Osteocyte (in vitro differentiated cells): Measurements from ENCODE around the gene EPAS1. TPM values are rescaled to one million over a fixed set of nuclear protein-coding genes. Genes with fewer than 3 reads are reported as not detected.

Experiments used
- DNase-seq: peaks from one replicate; pipeline ENCODE4 v3.0.0; 2021; ENCODE audit warnings: mixed read lengths; ENCODE audit not compliant: unreplicated experiment; ENCODE audit errors: extremely low spot score
- H3K27ac Mint-ChIP-seq: one replicate; pipeline ENCODE4 v1.8.0; 2021; ENCODE audit warnings: mild to moderate bottlenecking, mixed read lengths; ENCODE audit not compliant: unreplicated experiment
- H3K27me3 Mint-ChIP-seq: one replicate; pipeline ENCODE4 v1.8.0; 2021; ENCODE audit warnings: mixed read lengths; ENCODE audit not compliant: unreplicated experiment
- H3K36me3 Mint-ChIP-seq: one replicate; pipeline ENCODE4 v1.8.0; 2021; ENCODE audit warnings: mixed read lengths; ENCODE audit not compliant: unreplicated experiment
- H3K4me1 Mint-ChIP-seq: one replicate; pipeline ENCODE4 v1.8.0; 2021; ENCODE audit warnings: mixed read lengths; ENCODE audit not compliant: unreplicated experiment
- H3K4me3 Mint-ChIP-seq: one replicate; pipeline ENCODE4 v1.8.0; 2021; ENCODE audit warnings: mild to moderate bottlenecking, moderate library complexity, mixed read lengths; ENCODE audit not compliant: unreplicated experiment
- H3K9me3 Mint-ChIP-seq: one replicate; pipeline ENCODE4 v1.8.0; 2021; ENCODE audit warnings: mixed read lengths; ENCODE audit not compliant: unreplicated experiment
- total RNA-seq: library from RNA; stranded (reverse); gene quantifications from 2 replicates; pipeline ENCODE4 v1.2.1, GENCODE V29; 2021
- TF ChIP-seq, protein P1 (sequence below): fragments of 200-600 bp; sonication (generic); IDR thresholded peaks from 2 replicates; pipeline ENCODE4 v1.5.0; 2021; ENCODE audit warnings: antibody characterized with exemption, mild to moderate bottlenecking, moderate library complexity

EPAS1 gene
- total RNA-seq, 1 donor from 2014 or later: 14.1 TPM

DNA sequence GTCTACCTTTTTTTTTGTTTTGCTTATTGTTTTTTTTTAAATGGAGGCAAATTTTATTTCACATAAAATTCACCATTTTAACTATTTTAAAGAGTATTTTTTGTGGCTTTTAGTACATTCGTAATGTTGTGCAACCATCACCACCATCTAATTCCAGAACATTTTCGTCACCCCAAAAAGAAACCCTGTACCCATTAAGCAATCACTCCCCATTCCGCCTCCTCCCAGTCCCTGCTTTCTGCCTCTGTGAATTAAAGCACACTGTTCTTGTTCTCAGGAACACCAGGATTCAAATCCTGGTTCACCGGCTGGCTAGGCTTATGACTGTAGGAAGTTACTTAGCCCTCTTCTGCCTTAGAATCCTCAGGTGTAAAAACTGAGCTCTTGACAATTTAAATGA, 36.9 kb upstream of the EPAS1 start:
- no peak for DNase-seq
- Mint-ChIP-seq H3K27ac (no peak overlapping the region), H3K27me3 (peaks cover 20% of the 10 kb centered on the region), H3K36me3 (no peaks in the 10 kb centered on the region), H3K4me1 (peaks cover 9% of the 10 kb centered on the region), H3K4me3 (no peak overlapping the region), H3K9me3 (no peaks in the 10 kb centered on the region)
- TF ChIP-seq, protein P1, sequence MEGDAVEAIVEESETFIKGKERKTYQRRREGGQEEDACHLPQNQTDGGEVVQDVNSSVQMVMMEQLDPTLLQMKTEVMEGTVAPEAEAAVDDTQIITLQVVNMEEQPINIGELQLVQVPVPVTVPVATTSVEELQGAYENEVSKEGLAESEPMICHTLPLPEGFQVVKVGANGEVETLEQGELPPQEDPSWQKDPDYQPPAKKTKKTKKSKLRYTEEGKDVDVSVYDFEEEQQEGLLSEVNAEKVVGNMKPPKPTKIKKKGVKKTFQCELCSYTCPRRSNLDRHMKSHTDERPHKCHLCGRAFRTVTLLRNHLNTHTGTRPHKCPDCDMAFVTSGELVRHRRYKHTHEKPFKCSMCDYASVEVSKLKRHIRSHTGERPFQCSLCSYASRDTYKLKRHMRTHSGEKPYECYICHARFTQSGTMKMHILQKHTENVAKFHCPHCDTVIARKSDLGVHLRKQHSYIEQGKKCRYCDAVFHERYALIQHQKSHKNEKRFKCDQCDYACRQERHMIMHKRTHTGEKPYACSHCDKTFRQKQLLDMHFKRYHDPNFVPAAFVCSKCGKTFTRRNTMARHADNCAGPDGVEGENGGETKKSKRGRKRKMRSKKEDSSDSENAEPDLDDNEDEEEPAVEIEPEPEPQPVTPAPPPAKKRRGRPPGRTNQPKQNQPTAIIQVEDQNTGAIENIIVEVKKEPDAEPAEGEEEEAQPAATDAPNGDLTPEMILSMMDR: no peak

DNA sequence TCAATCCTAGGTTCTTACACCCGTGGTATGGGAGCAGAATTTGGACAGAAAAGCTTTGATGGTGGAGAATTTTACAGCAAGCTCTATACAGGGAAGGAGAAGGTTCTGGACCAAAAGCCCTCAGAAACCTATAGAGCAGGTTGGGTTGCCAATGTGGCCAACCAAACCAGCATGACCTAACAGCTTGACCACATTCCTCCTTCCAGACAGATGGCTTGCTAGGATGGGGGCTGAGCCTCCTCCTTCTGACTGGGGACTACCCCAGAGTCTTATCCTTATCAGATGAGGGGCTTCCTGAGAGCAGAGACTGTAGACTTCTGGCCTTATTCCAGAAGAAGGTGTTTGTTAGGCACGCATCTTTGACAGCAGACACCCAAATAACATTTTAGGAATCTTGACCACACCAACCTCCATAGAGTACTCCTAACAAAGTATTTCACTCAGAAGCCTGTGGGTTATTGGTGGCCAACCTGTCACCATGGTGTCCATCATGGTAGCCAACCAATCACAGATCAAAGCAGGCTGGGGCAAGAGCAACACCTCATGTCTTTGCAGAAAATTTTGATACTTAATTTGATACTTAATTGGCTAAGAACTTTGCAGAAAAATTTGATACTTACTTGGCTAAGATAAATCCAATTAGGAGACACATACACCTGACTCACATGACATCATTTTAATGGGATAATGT, 34.8 kb upstream of the EPAS1 start:
- TF ChIP-seq, protein P1: no peak
- H3K27me3 Mint-ChIP-seq: peaks cover 25% of the 10 kb centered on the region

DNA sequence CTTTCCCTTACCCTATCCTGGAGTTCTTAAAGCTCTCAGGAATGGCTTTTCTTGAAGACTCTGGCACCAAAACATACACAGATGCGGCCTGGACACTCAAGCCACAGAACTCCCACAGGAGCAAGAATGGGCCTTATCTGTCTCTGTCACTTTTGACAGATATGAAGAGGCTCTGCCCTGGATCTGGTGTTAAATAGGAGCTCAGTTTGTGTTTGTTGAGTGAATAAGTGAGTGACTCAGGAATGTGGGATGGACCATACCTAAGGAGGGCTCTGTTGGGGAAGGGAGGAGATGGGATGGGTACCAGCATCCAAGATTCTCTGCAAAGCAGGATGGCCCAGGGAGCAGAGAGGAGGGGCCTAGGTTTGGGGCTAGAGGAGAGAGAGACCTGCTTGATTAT, 33.9 kb upstream of the EPAS1 start:
- Mint-ChIP-seq H3K27ac (no peak overlapping the region), H3K36me3 (no peaks in the 10 kb centered on the region), H3K27me3 (peaks cover 25% of the 10 kb centered on the region), H3K4me3 (no peak overlapping the region), H3K4me1 (peaks cover 21% of the 10 kb centered on the region), H3K9me3 (no peaks in the 10 kb centered on the region)
- TF ChIP-seq, protein P1: no peak
- DNase-seq: no peak

More for the DNA sequence above, 34.8 kb upstream of the EPAS1 start:
- DNase-seq: no peak
- H3K4me3 Mint-ChIP-seq: no peak overlapping the region
- H3K9me3 Mint-ChIP-seq: no peaks in the 10 kb centered on the region
- no peak overlapping the region for H3K27ac Mint-ChIP-seq
- no peaks in the 10 kb centered on the region for H3K36me3 Mint-ChIP-seq
- H3K4me1 Mint-ChIP-seq: peaks cover 14% of the 10 kb centered on the region

DNA sequence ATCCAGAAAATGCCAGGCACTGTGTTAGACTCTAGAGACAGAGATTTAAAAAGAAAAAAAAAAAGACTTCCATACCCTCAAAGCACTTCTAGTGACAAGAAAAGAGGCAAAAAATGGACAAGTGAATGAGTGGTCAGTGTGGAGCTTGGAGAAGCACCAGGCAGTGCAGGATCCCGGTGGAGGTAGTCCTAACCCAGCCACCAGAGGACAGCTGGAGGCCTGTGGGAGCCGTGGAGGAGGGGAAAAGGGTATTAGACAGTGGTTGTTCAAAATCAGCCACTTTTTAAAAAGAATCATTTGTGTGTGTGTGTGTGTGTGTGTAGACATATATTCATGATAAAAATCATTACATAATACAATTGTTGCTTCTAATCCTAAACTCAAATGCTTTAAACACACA, 32.8 kb upstream of the EPAS1 start:
- TF ChIP-seq, protein P1: no peak
- peaks cover 25% of the 10 kb centered on the region for H3K27me3 Mint-ChIP-seq
- H3K4me3 Mint-ChIP-seq: no peak overlapping the region
- H3K9me3 Mint-ChIP-seq: no peaks in the 10 kb centered on the region
- no peaks in the 10 kb centered on the region for H3K36me3 Mint-ChIP-seq
- no peak for DNase-seq
- H3K27ac Mint-ChIP-seq: no peak overlapping the region
- peaks cover 21% of the 10 kb centered on the region for H3K4me1 Mint-ChIP-seq

DNA sequence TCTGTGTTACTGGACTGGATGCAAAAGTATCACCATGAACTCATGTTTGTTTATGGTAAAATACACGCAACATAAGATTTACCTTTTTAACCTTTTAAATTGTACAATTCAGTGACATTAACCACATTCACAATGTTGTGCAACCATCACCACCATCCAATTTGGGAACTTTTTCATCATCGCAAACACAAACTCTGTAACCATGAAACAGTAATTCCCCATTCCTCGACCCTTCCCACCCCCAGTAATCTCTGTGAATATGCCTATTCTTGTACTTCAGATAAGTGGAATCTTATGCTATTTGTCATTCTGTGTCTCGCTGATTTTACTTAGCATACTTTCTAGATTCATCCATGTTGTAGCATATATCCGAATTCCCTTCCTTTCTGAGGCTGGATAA, 31.1 kb upstream of the EPAS1 start:
- Mint-ChIP-seq H3K9me3 (no peaks in the 10 kb centered on the region), H3K36me3 (no peaks in the 10 kb centered on the region), H3K4me3 (no peak overlapping the region), H3K27me3 (peaks cover 25% of the 10 kb centered on the region), H3K4me1 (peaks cover 27% of the 10 kb centered on the region), H3K27ac (no peak overlapping the region)
- no peak for DNase-seq
- TF ChIP-seq, protein P1: no peak
